ENCODE results near the gene DDC.
"Not testable (repeated sequence)": the region's sequence is repeated elsewhere in the genome, so short reads cannot be mapped to it uniquely, and the experiment has no call there.

Gene DDC

GRCh38 chr7:50528266-50529092 lies 36.7 kb downstream of the DDC start:
- TF ChIP-seq CTCF (conservative IDR thresholded peaks at IDR 0.05; ENCODE audit: control insufficient read depth, insufficient read depth, low read depth, low read length) = no peak
- no peak overlapping the region for H3K4me3 ChIP-seq (ENCODE audit: control insufficient read depth, low read depth, low read length)
- no peak for DNase-seq (ENCODE audit: low read depth)

GRCh38 chr7:50519350-50519749 lies 45.9 kb downstream of the DDC start:
- H3K4me3 ChIP-seq (ENCODE audit: control insufficient read depth, low read depth, low read length); DNase-seq (ENCODE audit: low read depth): not testable (repeated sequence)

- no peak for DNase-seq (ENCODE audit: low read depth)
- no peak for TF ChIP-seq CTCF (conservative IDR thresholded peaks at IDR 0.05; ENCODE audit: control insufficient read depth, insufficient read depth, low read depth, low read length)
- H3K4me3 ChIP-seq (ENCODE audit: control insufficient read depth, low read depth, low read length) = no peak overlapping the region
These were observed 51.9 kb downstream of the DDC start for GRCh38 chr7:50513166-50513871.

- no peak overlapping the region for H3K4me3 ChIP-seq (ENCODE audit: control insufficient read depth, low read depth, low read length)
- TF ChIP-seq CTCF (conservative IDR thresholded peaks at IDR 0.05; ENCODE audit: control insufficient read depth, insufficient read depth, low read depth, low read length) = no peak
- DNase-seq (ENCODE audit: low read depth) = no peak
These were observed 52.8 kb downstream of the DDC start for GRCh38 chr7:50512384-50512783.

- TF ChIP-seq CTCF (conservative IDR thresholded peaks at IDR 0.05; ENCODE audit: control insufficient read depth, insufficient read depth, low read depth, low read length) = no peak
- peak; percentile 40 for DNase-seq (ENCODE audit: low read depth)
- no peak overlapping the region for H3K4me3 ChIP-seq (ENCODE audit: control insufficient read depth, low read depth, low read length)
These were observed 55.7 kb downstream of the DDC start for GRCh38 chr7:50509459-50509858.

- no peak overlapping the region for H3K4me3 ChIP-seq (ENCODE audit: control insufficient read depth, low read depth, low read length)
- TF ChIP-seq CTCF (conservative IDR thresholded peaks at IDR 0.05; ENCODE audit: control insufficient read depth, insufficient read depth, low read depth, low read length) = no peak
- DNase-seq (ENCODE audit: low read depth) = peak; percentile 41
These were observed 56.7 kb downstream of the DDC start for GRCh38 chr7:50508471-50508943.

- H3K4me3 ChIP-seq (ENCODE audit: control insufficient read depth, low read depth, low read length) = no peak overlapping the region
- TF ChIP-seq CTCF (conservative IDR thresholded peaks at IDR 0.05; ENCODE audit: control insufficient read depth, insufficient read depth, low read depth, low read length) = no peak
- DNase-seq (ENCODE audit: low read depth) = no peak
These were observed 57.2 kb downstream of the DDC start for GRCh38 chr7:50507898-50508470.

All from fibroblast of mammary gland (primary cell).